Calu3 (cell line): ENCODE results near the gene MAN1C1. TPM values are rescaled to one million over a fixed set of nuclear protein-coding genes. Genes with fewer than 3 reads are reported as not detected.

Source experiments
- BruUV-seq: library from RNA; stranded (reverse); fragments of 400-500 nt; replicated peaks from 2 replicates; lab custom pipeline; 2021; lab: Mats Ljungman, UMichigan
- CTCF ChIA-PET: fragments of 300-600 bp; sonication (Branson Sonifier 250); formaldehyde crosslinking; loops from one replicate; lab custom pipeline; 2022; ENCODE audit warnings: antibody characterized with exemption; lab: Charles Lee
- DNase-seq: peaks from one replicate; pipeline ENCODE4 v3.0.0; 2022
- H3K27ac Mint-ChIP-seq: one replicate; pipeline ENCODE4 v1.8.0; 2022; ENCODE audit warnings: mixed read lengths; ENCODE audit not compliant: unreplicated experiment
- H3K27me3 Mint-ChIP-seq: one replicate; pipeline ENCODE4 v1.8.0; 2022; ENCODE audit warnings: mixed read lengths; ENCODE audit not compliant: unreplicated experiment
- H3K36me3 Mint-ChIP-seq: one replicate; pipeline ENCODE4 v1.8.0; 2022; ENCODE audit warnings: mild to moderate bottlenecking, moderate library complexity, mixed read lengths; ENCODE audit not compliant: insufficient read depth, unreplicated experiment
- H3K4me1 Mint-ChIP-seq: one replicate; pipeline ENCODE4 v1.8.0; 2022; ENCODE audit warnings: mild to moderate bottlenecking, low read depth, mixed read lengths; ENCODE audit not compliant: unreplicated experiment
- H3K4me3 Mint-ChIP-seq: one replicate; pipeline ENCODE4 v1.8.0; 2022; ENCODE audit warnings: mild to moderate bottlenecking, low read depth, moderate library complexity, mixed read lengths; ENCODE audit not compliant: unreplicated experiment
- H3K9me3 Mint-ChIP-seq: one replicate; pipeline ENCODE4 v1.8.0; 2022; ENCODE audit warnings: low read depth, mixed read lengths; ENCODE audit not compliant: unreplicated experiment
- intact Hi-C: fragments of 100-400 bp; cut with micrococcal nuclease; formaldehyde crosslinking; loops from one replicate; pipeline ENCODE4 v1.10.0; 2022; ENCODE audit not compliant: unreplicated experiment
- total RNA-seq: library from RNA; stranded (reverse); gene quantifications from 2 replicates; pipeline ENCODE4 v1.2.3, GENCODE V29; 2022
- TF ChIP-seq, protein P1 (sequence below): fragments of 200-600 bp; IDR thresholded peaks from one replicate; pipeline ENCODE4 v1.8.0; 2022; ENCODE audit warnings: antibody characterized with exemption; ENCODE audit not compliant: unreplicated experiment

MAN1C1 gene
- total RNA-seq, 1 experiment from 2014 or later = 0.14 TPM

- no peak overlapping the region for H3K27ac Mint-ChIP-seq
- BruUV-seq = no TSS peak
- CTCF ChIA-PET = no interaction called here
- no peaks in the 10 kb centered on the region for H3K9me3 Mint-ChIP-seq
- H3K4me3 Mint-ChIP-seq = no peak overlapping the region
- peaks cover 18% of the 10 kb centered on the region for H3K36me3 Mint-ChIP-seq
- TF ChIP-seq, protein P1, sequence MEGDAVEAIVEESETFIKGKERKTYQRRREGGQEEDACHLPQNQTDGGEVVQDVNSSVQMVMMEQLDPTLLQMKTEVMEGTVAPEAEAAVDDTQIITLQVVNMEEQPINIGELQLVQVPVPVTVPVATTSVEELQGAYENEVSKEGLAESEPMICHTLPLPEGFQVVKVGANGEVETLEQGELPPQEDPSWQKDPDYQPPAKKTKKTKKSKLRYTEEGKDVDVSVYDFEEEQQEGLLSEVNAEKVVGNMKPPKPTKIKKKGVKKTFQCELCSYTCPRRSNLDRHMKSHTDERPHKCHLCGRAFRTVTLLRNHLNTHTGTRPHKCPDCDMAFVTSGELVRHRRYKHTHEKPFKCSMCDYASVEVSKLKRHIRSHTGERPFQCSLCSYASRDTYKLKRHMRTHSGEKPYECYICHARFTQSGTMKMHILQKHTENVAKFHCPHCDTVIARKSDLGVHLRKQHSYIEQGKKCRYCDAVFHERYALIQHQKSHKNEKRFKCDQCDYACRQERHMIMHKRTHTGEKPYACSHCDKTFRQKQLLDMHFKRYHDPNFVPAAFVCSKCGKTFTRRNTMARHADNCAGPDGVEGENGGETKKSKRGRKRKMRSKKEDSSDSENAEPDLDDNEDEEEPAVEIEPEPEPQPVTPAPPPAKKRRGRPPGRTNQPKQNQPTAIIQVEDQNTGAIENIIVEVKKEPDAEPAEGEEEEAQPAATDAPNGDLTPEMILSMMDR = no peak
- peaks cover 10% of the 10 kb centered on the region for H3K4me1 Mint-ChIP-seq
- DNase-seq = no peak
- no peaks in the 10 kb centered on the region for H3K27me3 Mint-ChIP-seq
- intact Hi-C loops = loop anchor here (5.0 kb wide), 1 partner anchor 312 kb away; no protein-coding TSS in a partner anchor
Measured at GRCh38 chr1:25813734-25814471, 197.3 kb downstream of the MAN1C1 start.

DNA sequence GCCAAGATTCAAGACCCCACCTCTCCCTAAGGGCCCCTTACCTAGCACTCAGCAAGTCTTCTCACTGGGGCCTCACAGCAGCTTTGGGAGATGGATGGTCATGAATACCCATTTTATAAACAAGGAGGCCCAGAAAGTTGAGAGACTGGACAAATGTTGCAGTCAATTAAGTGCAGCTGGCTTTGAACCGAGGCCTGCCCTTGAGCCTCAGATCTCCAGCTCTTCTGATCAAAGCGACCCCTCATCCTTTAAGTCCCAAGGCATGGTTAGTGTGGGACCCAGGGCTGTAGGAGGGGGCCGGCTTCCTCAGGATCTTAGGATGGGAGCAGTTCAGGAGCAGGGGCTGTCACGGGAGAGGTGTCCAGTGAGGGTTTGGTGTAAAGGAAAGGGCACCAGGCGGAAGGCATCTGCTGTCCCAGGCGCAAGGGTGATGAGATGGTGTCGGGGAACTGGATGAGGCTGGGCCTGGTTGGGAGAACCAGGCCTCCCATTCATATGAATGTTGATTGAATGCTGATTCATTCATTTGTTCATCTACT is 198.0 kb downstream of the MAN1C1 start:
- Mint-ChIP-seq H3K4me1 (peaks cover 13% of the 10 kb centered on the region), H3K27me3 (no peaks in the 10 kb centered on the region), H3K27ac (no peak overlapping the region), H3K36me3 (peaks cover 26% of the 10 kb centered on the region), H3K9me3 (no peaks in the 10 kb centered on the region), H3K4me3 (no peak overlapping the region)
- no TSS peak for BruUV-seq
- CTCF ChIA-PET = no interaction called here
- DNase-seq = no peak
- intact Hi-C loops = loop anchor here (5.0 kb wide), 1 partner anchor 312 kb away; no protein-coding TSS in a partner anchor
- TF ChIP-seq, protein P1 = no peak

- CTCF ChIA-PET = no interaction called here
- intact Hi-C loops = no loop called here
- Mint-ChIP-seq H3K27ac (no peak overlapping the region), H3K4me3 (no peak overlapping the region), H3K27me3 (no peaks in the 10 kb centered on the region), H3K36me3 (peaks cover 34% of the 10 kb centered on the region), H3K9me3 (no peaks in the 10 kb centered on the region), H3K4me1 (peaks cover 15% of the 10 kb centered on the region)
- TF ChIP-seq, protein P1 = no peak
- DNase-seq = no peak
- no TSS peak for BruUV-seq
Measured at GRCh38 chr1:25815208-25816111, 198.9 kb downstream of the MAN1C1 start.

GRCh38 chr1:25816112-25816718 is 199.6 kb downstream of the MAN1C1 start:
- CTCF ChIA-PET = no interaction called here
- BruUV-seq = no TSS peak
- intact Hi-C loops = no loop called here
- H3K27ac Mint-ChIP-seq = no peak overlapping the region
- no peak for DNase-seq
- no peaks in the 10 kb centered on the region for H3K9me3 Mint-ChIP-seq
- peaks cover 22% of the 10 kb centered on the region for H3K4me1 Mint-ChIP-seq
- TF ChIP-seq, protein P1 = no peak
- no peaks in the 10 kb centered on the region for H3K27me3 Mint-ChIP-seq
- H3K36me3 Mint-ChIP-seq = peaks cover 42% of the 10 kb centered on the region
- no peak overlapping the region for H3K4me3 Mint-ChIP-seq
